Breast epithelium (tissue), 3 donors: ENCODE data around the gene SLC38A9.

Source experiments
- CTCF ChIP-seq, 3 donors: fragments of 450-650 bp; IDR thresholded peaks; one replicate each; pipeline ENCODE4 v1.5.1; 2016 to 2017; ENCODE audit warnings: antibody characterized with exemption in 3 of 3, mild to moderate bottlenecking in 3 of 3, moderate library complexity in 3 of 3
- POLR2A ChIP-seq: fragments of 450-650 bp; IDR thresholded peaks from one replicate; pipeline ENCODE4 v1.6.1; 2016; ENCODE audit warnings: antibody characterized with exemption, mild to moderate bottlenecking, moderate library complexity

- no peak for TF ChIP-seq CTCF (IDR thresholded peaks at IDR 0.05)
- no peak for TF ChIP-seq POLR2A
These were observed 82.3 kb downstream of the SLC38A9 start for GRCh38 chr5:55629815-55630214.
